Endothelial cell of umbilical vein (primary cell): ENCODE data around the gene NFKBIE. TPM values are rescaled to one million over a fixed set of nuclear protein-coding genes. Genes with fewer than 3 reads are reported as not detected.

Source experiments
- BruUV-seq: library from RNA; stranded (reverse); fragments of 400-500 nt; replicated peaks from 2 replicates; lab custom pipeline; 2021; lab: Mats Ljungman, UMichigan
- CTCF ChIA-PET: fragments of 300-600, 350-600 bp; sonication (Branson Sonifier 250); formaldehyde crosslinking; loops from one replicate; lab custom pipeline; 2021; ENCODE audit warnings: antibody characterized with exemption, inconsistent platforms; lab: Charles Lee
- POLR2A ChIA-PET: fragments of 300-600, 350-600 bp; sonication (Branson Sonifier 250); formaldehyde crosslinking; loops from one replicate; lab custom pipeline; 2021; ENCODE audit warnings: antibody characterized with exemption, inconsistent platforms; lab: Charles Lee
- DNase-seq: peaks from one replicate; pipeline ENCODE4 v3.0.0-alpha.2; 2011; ENCODE audit warnings: low read depth, low spot score
- FAIRE-seq: peaks from 2 replicates; lab custom pipeline; 2011; peaks lifted over from hg19 to GRCh38; lab: Jason Lieb, UNC
- H2AFZ ChIP-seq: 2 replicates; pipeline ENCODE4 v1.6.0; 2012; ENCODE audit warnings: low read depth, low read length, control low read depth, inconsistent platforms
- H3K27ac ChIP-seq: 2 replicates; pipeline ENCODE4 v1.5.1; 2011; ENCODE audit warnings: low read depth, mild to moderate bottlenecking, control low read depth, low read length, moderate library complexity; ENCODE audit not compliant: insufficient read depth
- H3K27me3 ChIP-seq, 2 experiments: 2 replicates each; pipeline versions ENCODE4 v1.6.0 to v1.6.1; 2011; ENCODE audit warnings: low read length in 2 of 2, mixed read lengths in 1 of 2; ENCODE audit not compliant: control insufficient read depth in 2 of 2, insufficient read depth in 2 of 2
- H3K36me3 ChIP-seq, 2 experiments: 2 replicates in 1 of 2; 3 replicates in 1 of 2; pipeline ENCODE4 v1.5.1; 2011; ENCODE audit warnings: low read length in 2 of 2, mild to moderate bottlenecking in 1 of 2, moderate library complexity in 1 of 2; ENCODE audit not compliant: control insufficient read depth in 2 of 2, insufficient read depth in 2 of 2; ENCODE audit errors: extremely low read depth in 1 of 2
- H3K4me1 ChIP-seq: 3 replicates; pipeline ENCODE4 v1.5.1; 2011; ENCODE audit warnings: mild to moderate bottlenecking, low read length; ENCODE audit not compliant: control insufficient read depth, insufficient read depth; ENCODE audit errors: extremely low read depth
- H3K4me2 ChIP-seq: 2 replicates; pipeline ENCODE4 v1.6.1; 2011; ENCODE audit warnings: low read length, control low read depth, mixed read lengths; ENCODE audit not compliant: insufficient read depth
- H3K4me3 ChIP-seq, 3 experiments: fragments of 200-600 bp in 1 of 3; sonication (generic), shearing (Covaris generic) in 1 of 3; replicated peaks in 1 of 3; 2 replicates each; pipeline ENCODE4 v1.5.1; 2011 to 2016; ENCODE audit warnings: control low read depth in 3 of 3, low read length in 3 of 3, mild to moderate bottlenecking in 2 of 3, inconsistent platforms in 1 of 3, low read depth in 1 of 3, moderate library complexity in 1 of 3; ENCODE audit not compliant: insufficient read depth in 1 of 3
- H3K79me2 ChIP-seq: 2 replicates; pipeline ENCODE4 v1.6.0; 2012; ENCODE audit warnings: low read length, inconsistent platforms; ENCODE audit not compliant: control insufficient read depth, insufficient read depth
- H3K9ac ChIP-seq: replicated peaks from 2 replicates; pipeline ENCODE3; 2011; ENCODE audit warnings: low read length, control low read depth; ENCODE audit not compliant: insufficient read depth; ENCODE audit errors: extremely low read depth
- H3K9me1 ChIP-seq: replicated peaks from 3 replicates; pipeline ENCODE4 v1.6.0; 2011; ENCODE audit warnings: mild to moderate bottlenecking, low read length; ENCODE audit not compliant: control insufficient read depth, insufficient read depth; ENCODE audit errors: extremely low read depth
- H3K9me3 ChIP-seq: replicated peaks from 2 replicates; pipeline ENCODE4 v1.5.1; 2012; ENCODE audit warnings: low read length, inconsistent platforms; ENCODE audit not compliant: control insufficient read depth, insufficient read depth
- H4K20me1 ChIP-seq: replicated peaks from 2 replicates; pipeline ENCODE3; 2011; ENCODE audit warnings: mild to moderate bottlenecking, low read length; ENCODE audit not compliant: control insufficient read depth, insufficient read depth; ENCODE audit errors: extremely low read depth
- EZH2 ChIP-seq: IDR thresholded peaks from 2 replicates; pipeline ENCODE4 v1.6.1; 2012; ENCODE audit warnings: borderline replicate concordance, low read depth, mild to moderate bottlenecking, moderate library complexity, low read length, inconsistent platforms; ENCODE audit not compliant: severe bottlenecking
- FOS ChIP-seq: IDR thresholded peaks from 2 replicates; pipeline ENCODE4 v1.6.1; 2011; ENCODE audit warnings: mild to moderate bottlenecking, low read length, moderate library complexity, borderline replicate concordance; ENCODE audit not compliant: insufficient read depth
- GATA2 ChIP-seq: IDR thresholded peaks from 2 replicates; pipeline ENCODE4 v1.7.0; 2011; ENCODE audit warnings: low read depth, mild to moderate bottlenecking, moderate library complexity, mixed read lengths, low read length; ENCODE audit not compliant: insufficient read length, insufficient read depth
- JUN ChIP-seq: IDR thresholded peaks from 2 replicates; pipeline ENCODE4 v1.6.1; 2011; ENCODE audit warnings: borderline replicate concordance, low read depth; ENCODE audit not compliant: insufficient read length, insufficient read depth
- MYC ChIP-seq: IDR thresholded peaks from one replicate; pipeline ENCODE4 v1.6.1; 2011; ENCODE audit warnings: mild to moderate bottlenecking, low read depth, low read length
- POLR2A ChIP-seq: IDR thresholded peaks from 2 replicates; pipeline ENCODE4 v1.6.1; 2012; ENCODE audit warnings: low read depth, mild to moderate bottlenecking, control low read depth, low read length
- POLR2AphosphoS5 ChIP-seq: IDR thresholded peaks from 2 replicates; pipeline ENCODE4 v1.6.1; 2012; ENCODE audit warnings: low read depth, mild to moderate bottlenecking, control low read depth, low read length, moderate library complexity; ENCODE audit not compliant: insufficient read depth
- dilution Hi-C: fragments of 300-500 bp; cut with MboI; formaldehyde crosslinking; loops from one replicate; pipeline ENCODE4 v1.15.0; 2019; ENCODE audit warnings: low sequenced_read_pairs; ENCODE audit not compliant: extremely low pct_ligation_motif_present
- intact Hi-C: fragments of 100-400 bp; cut with micrococcal nuclease; formaldehyde crosslinking; loops from one replicate; pipeline ENCODE4 v1.10.0; 2022
- polyA plus RNA-seq, 4 experiments: library from polyadenylated mRNA; depleted of rRNA in 3 of 4; stranded (reverse) in 3 of 4; unstranded in 1 of 4; fragments of >200 nt; gene quantifications; 2 replicates each; pipeline versions ENCODE4 v1.2.1 to v1.2.3, GENCODE V29; 2011 to 2012; ENCODE audit warnings: missing spikeins in 1 of 4
- total RNA-seq: library from RNA; stranded (reverse); gene quantifications from 2 replicates; pipeline ENCODE4 v1.2.3, GENCODE V29; 2021
- TF ChIP-seq, protein P1 (sequence below): IDR thresholded peaks from 2 replicates; pipeline ENCODE4 v1.6.1; 2011; ENCODE audit not compliant: insufficient read depth, insufficient read length
- TF ChIP-seq, protein P2 (sequence below), 2 donors: IDR thresholded peaks; 1 replicate in 1 of 2; 2 replicates in 1 of 2; pipeline ENCODE4 v1.5.1; 2011; ENCODE audit warnings: low read length in 2 of 2, mild to moderate bottlenecking in 2 of 2, moderate library complexity in 2 of 2, control low read depth in 1 of 2, inconsistent platforms in 1 of 2, low read depth in 1 of 2; ENCODE audit not compliant: insufficient read depth in 1 of 2; ENCODE audit errors: extremely low read depth in 1 of 2

Gene NFKBIE
- total and polyA plus RNA-seq, 2 donors (not counting 3 experiments of a cell fraction or from before 2014, with no cell fraction given): 19.0 to 22.6 TPM

DNA sequence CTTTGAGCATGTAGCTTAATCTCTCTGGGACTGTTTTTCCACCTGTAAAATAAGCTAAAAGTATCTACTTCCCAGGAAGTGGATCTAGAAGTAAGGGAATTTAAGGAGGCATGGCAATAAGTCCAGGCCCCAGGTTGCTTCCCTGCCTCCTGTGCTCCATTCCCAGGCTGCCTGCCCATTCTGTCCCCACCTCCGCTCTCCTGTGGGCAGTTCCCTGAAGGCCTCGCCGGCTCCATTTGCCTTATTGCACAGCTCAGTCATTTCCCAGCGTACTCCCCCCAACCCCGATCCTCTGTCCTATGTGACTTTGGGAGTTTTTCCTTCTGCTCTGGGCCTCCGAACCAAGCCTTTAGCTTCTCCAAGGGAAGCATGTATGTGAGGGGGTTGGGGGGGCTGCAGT is 37.3 kb downstream of the NFKBIE start:
- no TSS peak for BruUV-seq
- Histone ChIP-seq H3K27ac (no peak overlapping the region), H3K36me3 (peaks cover 8 to 26% of the 10 kb centered on the region in 2 experiments), H3K9ac (no peak overlapping the region), H4K20me1 (no peaks in the 10 kb centered on the region), H3K79me2 (peaks cover 71% of the 10 kb centered on the region), H3K27me3 (no peaks in the 10 kb centered on the region), H3K4me3 (no peak overlapping the region), H2AFZ (no peak overlapping the region), H3K9me1 (no peaks in the 10 kb centered on the region), H3K4me2 (no peak overlapping the region), H3K4me1 (peaks cover 25% of the 10 kb centered on the region), H3K9me3 (no peaks in the 10 kb centered on the region)
- no peak for DNase-seq
- intact Hi-C loops: no loop called here
- CTCF ChIA-PET: interaction anchor here (1.0 to 3.0 kb wide), 3 partner anchors 9 to 132 kb away, joined by 4 to 22 read pairs (median 4); no protein-coding TSS in a partner anchor
- FAIRE-seq: no peak
- dilution Hi-C loops: no loop called here
- POLR2A ChIA-PET: interaction anchor here (1.2 kb wide), 1 partner anchor 19 kb away, joined by 4 read pairs; the partner anchor contains the start of gene HSP90AB1
- TF ChIP-seq GATA2: no peak
- TF ChIP-seq POLR2AphosphoS5: no peak
- no peak for TF ChIP-seq POLR2A
- TF ChIP-seq, protein P1, sequence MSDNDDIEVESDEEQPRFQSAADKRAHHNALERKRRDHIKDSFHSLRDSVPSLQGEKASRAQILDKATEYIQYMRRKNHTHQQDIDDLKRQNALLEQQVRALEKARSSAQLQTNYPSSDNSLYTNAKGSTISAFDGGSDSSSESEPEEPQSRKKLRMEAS: no peak

DNA sequence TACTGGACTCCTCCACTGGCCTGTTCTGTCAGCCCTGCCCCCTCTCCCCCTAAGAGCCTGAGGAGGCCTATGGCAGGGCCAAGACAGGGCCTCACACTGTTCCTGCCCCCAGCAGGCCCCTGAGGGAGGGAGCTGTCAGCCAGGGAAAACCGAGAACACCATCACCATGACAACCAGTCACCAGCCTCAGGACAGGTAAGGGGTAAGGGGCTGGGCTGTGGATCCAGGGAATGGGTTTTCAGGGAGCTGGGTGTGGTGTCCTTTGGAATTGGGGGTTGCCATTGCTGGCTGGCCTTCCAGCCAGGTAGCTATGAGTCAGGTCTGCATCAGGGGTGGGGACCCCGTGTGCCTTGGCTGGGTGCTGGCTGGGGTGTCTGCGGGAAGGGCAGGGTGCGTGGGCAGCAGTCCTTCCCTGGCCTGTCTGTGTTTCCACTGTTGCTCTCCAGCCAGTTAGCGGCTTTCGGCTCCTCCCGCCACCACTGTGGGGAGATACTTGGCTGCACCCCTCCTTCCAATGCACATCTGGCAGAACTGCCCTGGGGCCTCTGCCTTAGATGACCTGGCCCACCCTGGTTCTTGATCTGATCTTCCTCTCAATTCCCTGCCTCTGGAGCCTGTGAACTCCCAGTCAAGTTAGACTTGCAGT is 38.1 kb downstream of the NFKBIE start:
- POLR2A ChIA-PET: interaction anchor here (1.2 kb wide), 1 partner anchor 20 kb away, joined by 4 read pairs; the partner anchor contains the start of gene HSP90AB1
- H3K4me3 ChIP-seq: no peak overlapping the region
- TF ChIP-seq, protein P2, sequence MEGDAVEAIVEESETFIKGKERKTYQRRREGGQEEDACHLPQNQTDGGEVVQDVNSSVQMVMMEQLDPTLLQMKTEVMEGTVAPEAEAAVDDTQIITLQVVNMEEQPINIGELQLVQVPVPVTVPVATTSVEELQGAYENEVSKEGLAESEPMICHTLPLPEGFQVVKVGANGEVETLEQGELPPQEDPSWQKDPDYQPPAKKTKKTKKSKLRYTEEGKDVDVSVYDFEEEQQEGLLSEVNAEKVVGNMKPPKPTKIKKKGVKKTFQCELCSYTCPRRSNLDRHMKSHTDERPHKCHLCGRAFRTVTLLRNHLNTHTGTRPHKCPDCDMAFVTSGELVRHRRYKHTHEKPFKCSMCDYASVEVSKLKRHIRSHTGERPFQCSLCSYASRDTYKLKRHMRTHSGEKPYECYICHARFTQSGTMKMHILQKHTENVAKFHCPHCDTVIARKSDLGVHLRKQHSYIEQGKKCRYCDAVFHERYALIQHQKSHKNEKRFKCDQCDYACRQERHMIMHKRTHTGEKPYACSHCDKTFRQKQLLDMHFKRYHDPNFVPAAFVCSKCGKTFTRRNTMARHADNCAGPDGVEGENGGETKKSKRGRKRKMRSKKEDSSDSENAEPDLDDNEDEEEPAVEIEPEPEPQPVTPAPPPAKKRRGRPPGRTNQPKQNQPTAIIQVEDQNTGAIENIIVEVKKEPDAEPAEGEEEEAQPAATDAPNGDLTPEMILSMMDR (IDR thresholded peaks at IDR 0.05; ENCODE audit: extremely low read depth in 1 of 2, insufficient read depth in 1 of 2, low read depth in 1 of 2, low read length in 2 of 2): no peak
- no peak for TF ChIP-seq FOS
- TF ChIP-seq MYC: no peak
- TF ChIP-seq POLR2A: no peak
- no peak for TF ChIP-seq JUN
- TF ChIP-seq EZH2: no peak
- TF ChIP-seq, protein P1: no peak
- no peak for TF ChIP-seq GATA2
- no peak for TF ChIP-seq POLR2AphosphoS5
- H3K79me2 ChIP-seq: peaks cover 79% of the 10 kb centered on the region
- H4K20me1 ChIP-seq: no peaks in the 10 kb centered on the region
- no peak overlapping the region for H3K27ac ChIP-seq
- FAIRE-seq (no peak), DNase-seq (no peak)
- CTCF ChIA-PET: interaction anchor here (1.0 to 9.2 kb wide), 5 partner anchors 10 to 131 kb away, joined by 4 to 84 read pairs (median 4); no protein-coding TSS in a partner anchor
- no peak overlapping the region for H2AFZ ChIP-seq
- peaks cover 31% of the 10 kb centered on the region for H3K4me1 ChIP-seq
- no peaks in the 10 kb centered on the region for H3K9me1 ChIP-seq
- no peak overlapping the region for H3K4me2 ChIP-seq
- dilution Hi-C loops: no loop called here
- no TSS peak for BruUV-seq
- no peaks in the 10 kb centered on the region for H3K27me3 ChIP-seq
- H3K9me3 ChIP-seq: no peaks in the 10 kb centered on the region
- peaks cover 6 to 20% of the 10 kb centered on the region in 2 experiments for H3K36me3 ChIP-seq
- intact Hi-C loops: no loop called here
- no peak overlapping the region for H3K9ac ChIP-seq
